BJ (cell line): ENCODE data around the gene DHX34. TPM values are rescaled to one million over a fixed set of nuclear protein-coding genes. Genes with fewer than 3 reads are reported as not detected.

ENCODE experiments used
- CTCF ChIA-PET: fragments of 350-600 bp; formaldehyde crosslinking; extraction: SDS; loops from one replicate; lab custom pipeline; 2021; ENCODE audit warnings: antibody characterized with exemption, inconsistent platforms; lab: Yijun Ruan, JAX
- POLR2A ChIA-PET: fragments of 300-600 bp; sonication (Branson Sonifier 250); formaldehyde crosslinking; extraction: SDS; loops from one replicate; lab custom pipeline; 2021; ENCODE audit warnings: antibody characterized with exemption; lab: Charles Lee
- DNase-seq: peaks from one replicate; pipeline ENCODE4 v3.0.0-alpha.2; 2011; ENCODE audit warnings: low read depth
- H3K27me3 ChIP-seq: 2 replicates; pipeline ENCODE4 v1.6.0; 2011; ENCODE audit warnings: low read length; ENCODE audit not compliant: control insufficient read depth, insufficient read depth
- H3K36me3 ChIP-seq: 2 replicates; pipeline ENCODE4 v1.5.1; 2011; ENCODE audit warnings: low read length; ENCODE audit not compliant: control insufficient read depth, insufficient read depth
- H3K4me3 ChIP-seq: 2 replicates; pipeline ENCODE4 v1.5.1; 2011; ENCODE audit warnings: low read depth, mild to moderate bottlenecking, control low read depth, low read length
- CTCF ChIP-seq: IDR thresholded peaks from 2 replicates; pipeline ENCODE4 v1.5.1; 2011; ENCODE audit warnings: low read depth, mild to moderate bottlenecking, control low read depth, inconsistent platforms, low read length, moderate library complexity; ENCODE audit not compliant: insufficient read depth
- polyA plus RNA-seq: library from polyadenylated mRNA; depleted of rRNA; stranded (reverse); fragments of >200 nt; gene quantifications from 2 replicates; pipeline ENCODE4 v1.2.3, GENCODE V29; 2011

DHX34 gene
- polyA plus RNA-seq, 1 experiment: 6.4 TPM

- CTCF ChIA-PET: interaction anchor here (0.6 to 5.4 kb wide), 2 partner anchors 11 to 117 kb away, joined by 5 to 29 read pairs; no protein-coding TSS in a partner anchor
- Histone ChIP-seq H3K36me3 (peaks cover 5% of the 10 kb centered on the region), H3K27me3 (peaks cover 3% of the 10 kb centered on the region; the same call in 1 of the 2 replicates), H3K4me3 (no peak overlapping the region)
- POLR2A ChIA-PET: no interaction called here
- no peak for TF ChIP-seq CTCF
- DNase-seq: no peak
Measured at GRCh38 chr19:47402504-47402903, 53.4 kb downstream of the DHX34 start.

DNA sequence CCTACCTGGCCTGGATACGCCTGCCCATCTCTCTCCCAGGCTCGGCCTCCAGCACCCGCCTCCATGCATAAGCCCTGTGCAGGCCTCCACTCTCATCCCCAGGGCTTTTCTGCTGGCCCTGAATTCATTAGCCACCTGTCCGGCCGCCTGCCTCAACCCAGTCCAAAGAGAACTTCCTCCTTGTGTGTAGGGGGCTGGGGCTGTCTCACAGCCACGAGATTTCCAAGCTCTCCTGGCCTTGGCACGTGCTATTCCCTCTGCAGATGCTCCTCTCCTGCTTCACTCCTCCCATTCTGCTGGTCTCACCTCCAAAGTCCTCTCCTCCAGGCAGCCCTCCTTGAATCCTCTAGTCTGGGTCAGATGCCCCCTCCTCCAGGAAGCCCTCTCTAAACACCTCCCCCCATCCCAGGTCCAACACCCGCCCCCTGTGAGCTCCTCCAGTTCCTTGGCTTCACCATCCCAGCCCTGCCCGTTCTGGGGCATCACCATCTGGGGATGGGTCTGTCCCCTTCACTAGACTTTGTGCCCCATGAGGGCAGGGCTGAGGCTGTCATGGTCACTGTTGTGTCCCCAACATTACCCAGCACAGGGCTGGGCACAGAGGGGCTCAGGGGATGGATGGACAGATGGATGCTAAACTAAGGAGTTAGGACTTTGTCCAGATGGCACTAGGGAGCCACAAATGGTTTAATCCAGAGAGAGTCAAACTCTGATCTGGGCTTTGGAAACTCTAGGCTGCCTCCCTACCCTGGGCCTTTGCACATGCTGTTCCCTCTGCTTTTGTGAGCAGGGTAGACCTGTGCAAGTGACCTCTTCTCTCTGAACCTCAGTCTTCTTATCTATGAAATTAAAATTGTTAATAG lies 55.5 kb downstream of the DHX34 start:
- no peak for TF ChIP-seq CTCF
- ChIA-PET CTCF (interaction anchor here (0.6 to 5.4 kb wide), 3 partner anchors 13 to 79 kb away, joined by 3 to 29 read pairs (median 3); partner anchors contain the start of gene KPTN), POLR2A (no interaction called here)
- H3K27me3 ChIP-seq: no peaks in the 10 kb centered on the region
- DNase-seq: no peak
- H3K36me3 ChIP-seq: peaks cover 10% of the 10 kb centered on the region
- H3K4me3 ChIP-seq: no peak overlapping the region

- peaks cover 10% of the 10 kb centered on the region for H3K36me3 ChIP-seq
- ChIA-PET POLR2A (no interaction called here), CTCF (interaction anchor here (0.6 to 5.4 kb wide), 2 partner anchors 14 to 79 kb away, joined by 3 to 29 read pairs; partner anchors contain the start of gene KPTN)
- H3K4me3 ChIP-seq: no peak overlapping the region
- no peaks in the 10 kb centered on the region for H3K27me3 ChIP-seq
- DNase-seq: no peak
- no peak for TF ChIP-seq CTCF
Measured at GRCh38 chr19:47405197-47405550, 56.1 kb downstream of the DHX34 start.

GRCh38 chr19:47405854-47406417 lies 56.8 kb downstream of the DHX34 start:
- POLR2A ChIA-PET: no interaction called here
- Histone ChIP-seq H3K27me3 (no peaks in the 10 kb centered on the region), H3K4me3 (no peak overlapping the region), H3K36me3 (peaks cover 10% of the 10 kb centered on the region)
- TF ChIP-seq CTCF: no peak
- CTCF ChIA-PET: interaction anchor here (5.4 kb wide), 1 partner anchor 14 kb away, joined by 29 read pairs; no protein-coding TSS in a partner anchor
- DNase-seq: no peak
